HG03108 (cell line): ENCODE measurements around the gene FRG2B.
"Not testable (repeated sequence)": the region's sequence is repeated elsewhere in the genome, so short reads cannot be mapped to it uniquely, and the experiment has no call there.

Experiments
- ATAC-seq: cut with Tn5 transposase; IDR thresholded peaks from one replicate; pipeline ENCODE4 v1.9.1; 2021; ENCODE audit warnings: moderate library complexity; ENCODE audit not compliant: unreplicated experiment

Gene FRG2B

GRCh38 chr10:133600657-133601056 is 25.9 kb downstream of the FRG2B start:
- no peak for ATAC-seq

- not testable (repeated sequence) for ATAC-seq
Measured at GRCh38 chr10:133599869-133600268, 26.7 kb downstream of the FRG2B start.

- no peak for ATAC-seq
Measured at GRCh38 chr10:133592716-133593115, 33.9 kb downstream of the FRG2B start.

GRCh38 chr10:133590970-133591359 is 35.6 kb downstream of the FRG2B start:
- ATAC-seq, result no peak

GRCh38 chr10:133590226-133590969 is 36.2 kb downstream of the FRG2B start:
- ATAC-seq, result no peak

- ATAC-seq, result not testable (repeated sequence)
Measured at GRCh38 chr10:133577037-133577436, 49.6 kb downstream of the FRG2B start.
